ENCODE measurements around the gene CAMK2N2. TPM values are rescaled to one million over a fixed set of nuclear protein-coding genes. Genes with fewer than 3 reads are reported as not detected.

CAMK2N2 gene
- total RNA-seq, 1 experiment from 2014 or later = 3.3 TPM

- H3K4me1 Mint-ChIP-seq (ENCODE audit: low read depth, unreplicated experiment) = no peaks in the 10 kb centered on the region
- H3K36me3 Mint-ChIP-seq (ENCODE audit: insufficient read depth, unreplicated experiment) = peaks cover 41% of the 10 kb centered on the region
- H3K27ac Mint-ChIP-seq (ENCODE audit: unreplicated experiment) = no peak overlapping the region
- H3K27me3 Mint-ChIP-seq (ENCODE audit: unreplicated experiment) = peaks cover 39% of the 10 kb centered on the region
- intact Hi-C loops (cut with micrococcal nuclease; ENCODE audit: unreplicated experiment) = loop anchor here (1.0 to 5.0 kb wide), 3 partner anchors 96 to 347 kb away; no protein-coding TSS in a partner anchor
- H3K9me3 Mint-ChIP-seq (ENCODE audit: low read depth, unreplicated experiment) = no peaks in the 10 kb centered on the region
- H3K4me3 Mint-ChIP-seq (ENCODE audit: low read depth, unreplicated experiment) = peak overlapping the region; percentile 56
- no TSS peak for BruUV-seq (replicated peaks)
- CTCF ChIA-PET = interaction anchor here (0.6 to 3.6 kb wide), 14 partner anchors 14 to 348 kb away, joined by 3 to 29 read pairs (median 4); partner anchors contain the start of genes ABCF3, AP2M1, DVL3 and EIF2B5
- TF ChIP-seq CTCF (IDR thresholded peaks at IDR 0.05; ENCODE audit: unreplicated experiment) = peak; percentile 94
- peak; percentile 94 for DNase-seq
Observed at GRCh38 chr3:184241447-184242296, 19.7 kb downstream of the CAMK2N2 start.

- H3K27me3 Mint-ChIP-seq (ENCODE audit: unreplicated experiment) = peaks cover 39% of the 10 kb centered on the region
- H3K9me3 Mint-ChIP-seq (ENCODE audit: low read depth, unreplicated experiment) = no peaks in the 10 kb centered on the region
- intact Hi-C loops (cut with micrococcal nuclease; ENCODE audit: unreplicated experiment) = loop anchor here (5.0 kb wide), 1 partner anchor 199 kb away; no protein-coding TSS in a partner anchor
- CTCF ChIA-PET = interaction anchor here (1.0 to 3.6 kb wide), 10 partner anchors 11 to 345 kb away, joined by 3 to 29 read pairs (median 5); partner anchors contain the start of genes ABCF3, AP2M1, CAMK2N2 and DVL3
- peaks cover 39% of the 10 kb centered on the region for H3K36me3 Mint-ChIP-seq (ENCODE audit: insufficient read depth, unreplicated experiment)
- DNase-seq = no peak
- BruUV-seq (replicated peaks) = no TSS peak
- H3K4me1 Mint-ChIP-seq (ENCODE audit: low read depth, unreplicated experiment) = no peaks in the 10 kb centered on the region
- H3K4me3 Mint-ChIP-seq (ENCODE audit: low read depth, unreplicated experiment) = peak overlapping the region; percentile 56
- no peak for TF ChIP-seq CTCF (IDR thresholded peaks at IDR 0.05; ENCODE audit: unreplicated experiment)
- no peak overlapping the region for H3K27ac Mint-ChIP-seq (ENCODE audit: unreplicated experiment)
Observed at GRCh38 chr3:184241141-184241446, 20.3 kb downstream of the CAMK2N2 start.

- intact Hi-C loops (cut with micrococcal nuclease; ENCODE audit: unreplicated experiment) = loop anchor here (5.0 kb wide), 1 partner anchor 198 kb away; no protein-coding TSS in a partner anchor
- peaks cover 37% of the 10 kb centered on the region for H3K36me3 Mint-ChIP-seq (ENCODE audit: insufficient read depth, unreplicated experiment)
- H3K4me3 Mint-ChIP-seq (ENCODE audit: low read depth, unreplicated experiment) = peak overlapping the region; percentile 56
- peak; percentile 44 for DNase-seq
- CTCF ChIA-PET = interaction anchor here (0.5 to 3.6 kb wide), 9 partner anchors 11 to 345 kb away, joined by 3 to 29 read pairs (median 5); partner anchors contain the start of genes AP2M1, CAMK2N2, DVL3 and VWA5B2
- H3K27me3 Mint-ChIP-seq (ENCODE audit: unreplicated experiment) = peaks cover 39% of the 10 kb centered on the region
- no peak overlapping the region for H3K27ac Mint-ChIP-seq (ENCODE audit: unreplicated experiment)
- no TSS peak for BruUV-seq (replicated peaks)
- no peaks in the 10 kb centered on the region for H3K4me1 Mint-ChIP-seq (ENCODE audit: low read depth, unreplicated experiment)
- TF ChIP-seq CTCF (IDR thresholded peaks at IDR 0.05; ENCODE audit: unreplicated experiment) = no peak
- no peaks in the 10 kb centered on the region for H3K9me3 Mint-ChIP-seq (ENCODE audit: low read depth, unreplicated experiment)
Observed at GRCh38 chr3:184240384-184241140, 20.8 kb downstream of the CAMK2N2 start.

- intact Hi-C loops (cut with micrococcal nuclease; ENCODE audit: unreplicated experiment) = loop anchor here (5.0 kb wide), 1 partner anchor 197 kb away; no protein-coding TSS in a partner anchor
- BruUV-seq (replicated peaks) = no TSS peak
- Mint-ChIP-seq H3K9me3 (ENCODE audit: low read depth, unreplicated experiment) (no peaks in the 10 kb centered on the region), H3K4me3 (ENCODE audit: low read depth, unreplicated experiment) (no peak overlapping the region), H3K27me3 (ENCODE audit: unreplicated experiment) (peaks cover 39% of the 10 kb centered on the region), H3K4me1 (ENCODE audit: low read depth, unreplicated experiment) (peaks cover 1% of the 10 kb centered on the region), H3K36me3 (ENCODE audit: insufficient read depth, unreplicated experiment) (peaks cover 32% of the 10 kb centered on the region), H3K27ac (ENCODE audit: unreplicated experiment) (no peak overlapping the region)
- TF ChIP-seq CTCF (IDR thresholded peaks at IDR 0.05; ENCODE audit: unreplicated experiment) = no peak
- DNase-seq = no peak
- CTCF ChIA-PET = interaction anchor here (1.1 to 3.6 kb wide), 5 partner anchors 10 to 95 kb away, joined by 3 to 29 read pairs (median 5); partner anchors contain the start of genes CAMK2N2 and VWA5B2
Observed at GRCh38 chr3:184239708-184240107, 21.6 kb downstream of the CAMK2N2 start.
